Glutamatergic neuron (in vitro differentiated cells): ENCODE measurements around the gene STX5. TPM values are rescaled to one million over a fixed set of nuclear protein-coding genes. Genes with fewer than 3 reads are reported as not detected.
"Not testable (repeated sequence)": the region's sequence is repeated elsewhere in the genome, so short reads cannot be mapped to it uniquely, and the experiment has no call there.

Experiments
- DNase-seq: peaks from one replicate; pipeline ENCODE4 v3.0.0; 2022
- H3K27ac Mint-ChIP-seq: one replicate; pipeline ENCODE4 v1.8.0; 2020; ENCODE audit warnings: mild to moderate bottlenecking, mixed read lengths, inconsistent platforms; ENCODE audit not compliant: unreplicated experiment
- H3K27me3 Mint-ChIP-seq: one replicate; pipeline ENCODE4 v1.8.0; 2020; ENCODE audit warnings: mild to moderate bottlenecking, moderate library complexity, mixed read lengths, inconsistent platforms; ENCODE audit not compliant: unreplicated experiment
- H3K36me3 Mint-ChIP-seq: one replicate; pipeline ENCODE4 v1.8.0; 2020; ENCODE audit warnings: mild to moderate bottlenecking, mixed read lengths, inconsistent platforms; ENCODE audit not compliant: unreplicated experiment
- H3K4me1 Mint-ChIP-seq: one replicate; pipeline ENCODE4 v1.8.0; 2020; ENCODE audit warnings: mild to moderate bottlenecking, low read depth, mixed read lengths, inconsistent platforms; ENCODE audit not compliant: unreplicated experiment
- H3K4me3 Mint-ChIP-seq: one replicate; pipeline ENCODE4 v1.8.0; 2020; ENCODE audit warnings: mild to moderate bottlenecking, mixed read lengths, inconsistent platforms; ENCODE audit not compliant: unreplicated experiment
- H3K9me3 Mint-ChIP-seq: one replicate; pipeline ENCODE4 v1.8.0; 2020; ENCODE audit warnings: mild to moderate bottlenecking, moderate library complexity, mixed read lengths, inconsistent platforms; ENCODE audit not compliant: unreplicated experiment
- CTCF ChIP-seq: fragments of 200-600 bp; sonication (generic); IDR thresholded peaks from one replicate; pipeline ENCODE4 v1.5.0; 2021; ENCODE audit not compliant: partially characterized antibody, unreplicated experiment
- total RNA-seq: library from RNA; stranded (reverse); fragmentation: NEBNext Ultra II Directional; extraction: Animal tissue kit (Norgen Biotek cat#: 25700); gene quantifications from one replicate; pipeline ENCODE4 v1.2.1, GENCODE V29; 2021; ENCODE audit not compliant: unreplicated experiment

The STX5 gene
- total RNA-seq, 1 donor from 2014 or later: 40.7 TPM

DNA sequence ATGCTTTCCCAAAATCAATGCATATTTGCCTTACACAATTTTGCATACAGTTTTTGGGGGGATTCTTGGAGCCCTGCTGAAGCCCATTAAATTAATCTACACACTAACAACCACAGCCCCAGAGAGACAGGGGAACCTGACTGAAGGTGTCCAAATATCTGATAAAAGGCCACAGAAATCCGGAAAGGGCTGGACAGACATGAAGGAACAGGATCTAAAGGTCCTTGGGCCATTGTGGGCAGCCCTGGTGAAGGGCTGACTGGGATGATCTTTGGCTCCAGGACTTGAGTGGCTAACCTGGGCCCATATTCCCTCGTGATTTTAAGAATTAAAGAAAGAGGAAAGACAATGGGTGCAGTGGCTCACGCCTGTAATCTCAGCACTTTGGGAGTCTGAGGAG, 14.3 kb upstream of the STX5 start:
- DNase-seq: no peak
- H3K36me3 Mint-ChIP-seq: no peaks in the 10 kb centered on the region
- H3K9me3 Mint-ChIP-seq: peaks cover 3% of the 10 kb centered on the region
- no peak overlapping the region for H3K27ac Mint-ChIP-seq
- no peaks in the 10 kb centered on the region for H3K27me3 Mint-ChIP-seq
- no peak overlapping the region for H3K4me3 Mint-ChIP-seq
- H3K4me1 Mint-ChIP-seq: no peaks in the 10 kb centered on the region
- TF ChIP-seq CTCF: no peak

DNA sequence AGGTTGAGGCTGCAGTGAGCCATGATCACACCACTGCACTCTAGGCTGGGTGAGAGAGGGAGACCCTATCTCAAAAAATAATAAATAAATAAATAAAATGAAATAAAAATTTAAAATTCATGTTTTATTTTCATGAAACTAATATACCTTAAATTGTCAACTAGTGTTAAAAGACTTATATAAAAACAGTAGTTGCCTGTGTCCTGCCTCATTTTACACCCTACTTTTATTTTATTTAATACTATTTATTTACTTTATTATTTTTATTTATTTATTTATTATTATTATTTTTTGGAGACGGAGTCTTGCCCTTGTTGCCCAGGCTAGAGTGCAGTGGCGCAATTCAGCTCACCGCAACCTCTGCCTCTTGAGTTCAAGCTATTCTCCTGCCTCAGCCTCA, 12.3 kb upstream of the STX5 start:
- Mint-ChIP-seq H3K9me3 (peaks cover 10% of the 10 kb centered on the region), H3K36me3 (no peaks in the 10 kb centered on the region), H3K27ac (peak overlapping the region; percentile 30), H3K4me3 (no peak overlapping the region), H3K4me1 (no peaks in the 10 kb centered on the region), H3K27me3 (peaks cover 11% of the 10 kb centered on the region)
- no peak for DNase-seq
- no peak for TF ChIP-seq CTCF

GRCh38 chr11:62843466-62843865, 11.6 kb upstream of the STX5 start:
- TF ChIP-seq CTCF: no peak
- peaks cover 14% of the 10 kb centered on the region for H3K27me3 Mint-ChIP-seq
- DNase-seq: no peak
- peaks cover 2% of the 10 kb centered on the region for H3K4me1 Mint-ChIP-seq
- H3K36me3 Mint-ChIP-seq: no peaks in the 10 kb centered on the region
- H3K9me3 Mint-ChIP-seq: peaks cover 15% of the 10 kb centered on the region
- no peak overlapping the region for H3K4me3 Mint-ChIP-seq
- H3K27ac Mint-ChIP-seq: peak overlapping the region; percentile 30

DNA sequence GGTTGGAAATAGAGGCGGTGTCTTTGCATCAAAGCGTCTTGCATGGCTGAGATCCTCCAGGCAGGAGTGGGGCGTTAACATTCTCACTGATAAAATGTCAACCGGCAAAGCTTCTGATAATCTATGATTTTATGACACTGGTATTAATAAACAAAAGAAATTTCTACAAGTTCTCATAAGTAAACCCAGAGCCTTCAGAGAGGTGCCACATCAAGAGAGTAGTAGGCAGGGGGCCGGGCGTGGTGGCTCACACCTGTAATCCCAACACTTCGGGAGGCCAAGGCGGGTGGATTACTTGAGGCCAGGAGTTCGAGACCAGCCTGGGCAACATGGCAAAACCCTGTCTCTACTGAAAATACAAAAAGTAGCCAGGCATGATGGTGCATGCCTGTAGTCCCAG, 11.0 kb upstream of the STX5 start:
- Mint-ChIP-seq H3K9me3 (peaks cover 15% of the 10 kb centered on the region), H3K27me3 (peaks cover 14% of the 10 kb centered on the region)
- not testable (repeated sequence) for H3K4me1 Mint-ChIP-seq, H3K27ac Mint-ChIP-seq, H3K36me3 Mint-ChIP-seq, DNase-seq, H3K4me3 Mint-ChIP-seq

DNA sequence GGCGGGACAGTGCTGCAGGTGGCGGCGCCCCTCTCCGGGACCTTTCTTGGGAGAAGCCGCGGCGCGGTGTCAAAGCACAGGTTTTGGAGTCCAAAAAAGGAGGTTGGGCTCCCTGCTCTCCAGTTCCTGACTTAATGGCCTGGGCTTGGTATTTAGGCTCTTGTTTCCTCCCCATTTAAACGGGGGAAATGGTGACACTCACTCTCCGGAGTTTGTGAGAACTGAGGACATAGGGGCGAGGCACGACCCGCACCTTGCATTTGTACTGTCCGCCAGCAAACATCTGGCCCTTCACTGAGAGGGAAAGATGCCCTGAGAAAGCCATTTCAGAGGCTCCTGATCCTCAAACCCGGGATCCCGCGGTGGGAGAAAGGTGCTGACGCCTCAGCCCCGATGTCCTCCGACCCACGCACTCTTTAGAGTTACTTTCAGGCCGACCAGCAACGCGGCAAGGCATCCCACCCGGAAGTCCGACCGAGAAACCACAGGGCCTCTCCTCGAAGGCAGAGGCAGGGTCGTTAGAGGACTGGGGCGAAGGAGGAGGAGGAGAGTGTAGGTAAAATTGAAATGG, 10.4 kb upstream of the STX5 start:
- peak; percentile 38 for DNase-seq
- H3K4me1 Mint-ChIP-seq: peaks cover 2% of the 10 kb centered on the region
- no peak for TF ChIP-seq CTCF

More for the DNA sequence above, 10.4 kb upstream of the STX5 start:
- no peak overlapping the region for H3K4me3 Mint-ChIP-seq
- H3K9me3 Mint-ChIP-seq: peaks cover 15% of the 10 kb centered on the region
- H3K27ac Mint-ChIP-seq: no peak overlapping the region
- H3K36me3 Mint-ChIP-seq: no peaks in the 10 kb centered on the region
- peaks cover 14% of the 10 kb centered on the region for H3K27me3 Mint-ChIP-seq
